HG03439 (cell line): ENCODE results near the gene MRNIP.

ENCODE experiments used
- ATAC-seq: cut with Tn5 transposase; IDR thresholded peaks from one replicate; pipeline ENCODE4 v1.9.1; 2021; ENCODE audit warnings: mild to moderate bottlenecking, moderate library complexity; ENCODE audit not compliant: unreplicated experiment

The MRNIP gene, protein sequence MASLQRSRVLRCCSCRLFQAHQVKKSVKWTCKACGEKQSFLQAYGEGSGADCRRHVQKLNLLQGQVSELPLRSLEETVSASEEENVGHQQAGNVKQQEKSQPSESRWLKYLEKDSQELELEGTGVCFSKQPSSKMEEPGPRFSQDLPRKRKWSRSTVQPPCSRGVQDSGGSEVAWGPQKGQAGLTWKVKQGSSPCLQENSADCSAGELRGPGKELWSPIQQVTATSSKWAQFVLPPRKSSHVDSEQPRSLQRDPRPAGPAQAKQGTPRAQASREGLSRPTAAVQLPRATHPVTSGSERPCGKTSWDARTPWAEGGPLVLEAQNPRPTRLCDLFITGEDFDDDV

DNA sequence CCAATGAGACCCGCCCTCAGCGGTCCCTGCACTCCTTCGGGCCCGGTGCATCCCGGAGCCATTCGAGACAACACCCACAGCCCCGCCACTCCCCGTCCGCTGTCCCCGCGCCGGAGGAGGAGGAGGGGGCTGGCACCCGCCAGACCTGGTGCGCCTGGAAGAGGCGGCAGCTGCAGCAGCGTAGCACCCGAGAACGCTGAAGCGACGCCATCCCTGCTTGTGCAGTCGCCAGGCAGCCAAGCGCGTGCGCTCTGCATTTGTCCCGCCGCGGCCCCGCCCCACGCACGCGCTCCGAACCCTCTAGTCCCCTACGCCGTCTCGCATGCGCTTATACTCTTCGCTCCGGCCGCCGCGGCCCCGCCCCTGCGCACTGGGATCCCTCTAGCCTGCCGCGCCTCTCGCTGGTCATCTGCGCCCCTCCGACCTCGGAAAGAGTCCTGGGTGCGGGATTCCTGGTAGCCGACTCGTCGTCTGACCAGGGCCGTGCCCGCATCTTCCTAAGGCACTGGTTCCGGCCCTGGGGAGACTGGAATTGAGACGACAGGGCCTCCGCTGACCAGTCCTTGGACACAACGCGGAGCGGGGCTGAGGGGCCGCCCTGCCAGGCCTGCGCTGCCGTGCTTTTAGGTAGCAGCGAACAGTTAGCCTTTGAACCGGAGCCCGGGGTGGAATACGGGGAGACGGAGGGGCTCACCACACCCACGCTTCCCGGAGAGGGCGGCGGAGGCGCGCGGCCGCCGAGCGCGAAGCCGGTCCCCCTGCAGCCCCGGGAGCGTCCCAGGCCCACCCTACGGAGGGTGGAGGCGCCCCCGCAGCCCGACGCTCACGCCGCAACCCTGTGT is at the start of gene MRNIP:
TSS of gene MRNIP (minus strand) at position 232 of the 842 bp plus-strand sequence. CDS start at position 211, 21 bp downstream.
- ATAC-seq = peak; percentile 91

GRCh38 chr5:179907556-179908324 is 49.1 kb upstream of the MRNIP start, which contains the start of gene TBC1D9B:
TBC1D9B (minus strand) TSS chr5:179907897; CDS start chr5:179907821, 76 bp downstream.
- ATAC-seq = peak; percentile 83

GRCh38 chr5:179906795-179907555 is 48.4 kb upstream of the MRNIP start:
- ATAC-seq = no peak

- ATAC-seq = no peak
Observed at GRCh38 chr5:179906294-179906794, 47.7 kb upstream of the MRNIP start.

DNA sequence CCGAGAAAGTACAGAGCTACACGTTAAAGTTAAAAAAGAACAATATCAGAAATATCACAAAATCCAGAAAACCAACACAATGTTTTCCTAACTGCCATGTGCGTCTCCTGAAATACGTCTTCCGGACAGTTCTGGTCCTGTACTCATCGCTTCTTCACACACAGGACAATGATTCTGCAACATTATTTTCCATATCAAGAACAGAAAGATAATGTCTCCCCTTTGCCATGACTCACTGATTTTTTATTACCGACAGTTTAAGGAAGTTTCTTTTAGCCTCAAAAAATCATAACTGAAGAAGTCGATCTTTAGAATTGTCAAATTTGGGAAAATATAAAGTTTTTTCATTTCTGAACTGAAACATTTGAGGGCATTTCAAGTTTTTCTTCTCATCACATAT is 46.5 kb upstream of the MRNIP start:
- ATAC-seq = no peak

GRCh38 chr5:179904463-179905160 is 46.0 kb upstream of the MRNIP start:
- ATAC-seq = no peak

- no peak for ATAC-seq
Observed at GRCh38 chr5:179902763-179903158, 44.1 kb upstream of the MRNIP start.

DNA sequence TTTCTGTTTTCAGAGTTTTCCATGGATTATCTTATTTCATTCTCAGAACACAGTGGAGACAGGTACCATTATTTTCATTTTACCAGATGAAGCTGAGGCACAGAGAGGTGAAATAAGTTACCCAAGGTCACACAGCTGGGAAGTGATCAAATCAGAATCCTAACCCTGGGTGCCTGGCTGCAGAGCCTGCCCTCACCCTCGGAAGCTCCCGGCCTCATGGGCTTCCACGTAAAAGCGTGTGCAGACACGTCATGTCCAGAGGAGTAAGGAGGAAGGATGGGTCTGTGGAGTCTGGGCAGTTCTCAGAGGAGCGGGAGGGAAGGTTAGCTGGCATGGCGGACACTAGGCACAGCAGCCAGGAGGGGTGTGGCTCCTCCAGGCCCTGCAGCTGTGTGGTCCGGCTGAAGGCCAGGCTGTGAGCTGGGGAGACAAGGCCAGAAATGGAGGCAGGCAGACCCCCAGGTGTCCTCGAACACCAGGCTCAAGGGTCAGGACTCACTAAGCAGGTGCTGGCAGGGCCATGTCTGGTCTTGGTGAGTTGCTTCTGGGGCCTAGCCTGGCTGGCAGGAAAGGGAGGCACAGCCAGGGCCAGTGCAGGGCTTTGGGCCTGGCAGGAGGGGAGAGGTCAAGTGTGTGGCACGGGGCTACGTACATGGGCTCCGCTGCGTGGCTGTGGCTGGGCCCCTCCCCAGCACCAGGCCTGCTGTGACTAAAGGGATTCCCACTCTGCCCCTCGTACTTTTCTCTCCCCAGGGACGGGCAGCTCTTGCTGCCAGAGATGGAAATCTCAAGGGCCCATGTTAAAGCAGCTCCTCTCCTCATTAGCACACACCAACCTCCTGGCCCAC is 43.5 kb upstream of the MRNIP start:
- ATAC-seq = no peak

DNA sequence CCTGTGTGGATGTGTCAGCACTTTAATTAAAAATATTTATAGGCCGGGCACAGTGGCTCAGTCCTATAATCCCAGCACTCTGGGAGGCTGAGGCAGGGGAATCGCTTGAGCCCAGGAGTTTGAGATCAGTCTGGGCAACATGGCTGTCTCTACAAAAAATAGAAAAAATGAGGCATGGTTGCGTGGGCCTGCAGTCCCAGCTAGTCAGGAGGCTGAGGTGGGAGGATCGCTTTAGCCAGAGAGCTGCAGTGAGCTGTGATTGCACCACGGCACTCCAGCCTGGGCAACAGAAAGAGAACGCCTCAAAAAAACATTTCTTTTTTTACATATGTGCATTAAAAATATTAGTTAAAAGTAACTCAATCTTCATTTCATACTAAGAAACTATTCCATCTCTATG is 42.8 kb upstream of the MRNIP start:
- ATAC-seq = no peak

- ATAC-seq = no peak
Observed at GRCh38 chr5:179900711-179901110, 42.1 kb upstream of the MRNIP start.

- no peak for ATAC-seq
Observed at GRCh38 chr5:179900206-179900605, 41.6 kb upstream of the MRNIP start.

DNA sequence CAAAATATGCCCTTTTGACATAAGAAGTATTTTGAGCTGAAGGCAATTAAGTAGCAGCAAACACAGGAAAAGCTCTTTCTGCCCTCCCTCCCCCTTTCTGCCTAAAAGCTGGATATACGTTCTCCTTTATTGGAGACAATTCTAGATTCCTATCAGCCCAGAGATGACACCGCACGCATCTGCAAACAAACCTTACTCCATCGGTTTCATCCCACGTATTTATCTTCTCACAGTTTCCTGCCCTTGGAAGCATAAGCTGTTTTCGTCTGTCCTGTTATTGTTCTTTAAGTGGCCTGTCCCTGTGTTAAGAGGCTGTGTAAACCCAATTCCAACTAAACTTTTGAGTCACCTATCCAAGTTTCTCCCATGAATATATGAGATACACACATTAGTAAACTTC is 37.2 kb upstream of the MRNIP start:
- ATAC-seq = no peak

DNA sequence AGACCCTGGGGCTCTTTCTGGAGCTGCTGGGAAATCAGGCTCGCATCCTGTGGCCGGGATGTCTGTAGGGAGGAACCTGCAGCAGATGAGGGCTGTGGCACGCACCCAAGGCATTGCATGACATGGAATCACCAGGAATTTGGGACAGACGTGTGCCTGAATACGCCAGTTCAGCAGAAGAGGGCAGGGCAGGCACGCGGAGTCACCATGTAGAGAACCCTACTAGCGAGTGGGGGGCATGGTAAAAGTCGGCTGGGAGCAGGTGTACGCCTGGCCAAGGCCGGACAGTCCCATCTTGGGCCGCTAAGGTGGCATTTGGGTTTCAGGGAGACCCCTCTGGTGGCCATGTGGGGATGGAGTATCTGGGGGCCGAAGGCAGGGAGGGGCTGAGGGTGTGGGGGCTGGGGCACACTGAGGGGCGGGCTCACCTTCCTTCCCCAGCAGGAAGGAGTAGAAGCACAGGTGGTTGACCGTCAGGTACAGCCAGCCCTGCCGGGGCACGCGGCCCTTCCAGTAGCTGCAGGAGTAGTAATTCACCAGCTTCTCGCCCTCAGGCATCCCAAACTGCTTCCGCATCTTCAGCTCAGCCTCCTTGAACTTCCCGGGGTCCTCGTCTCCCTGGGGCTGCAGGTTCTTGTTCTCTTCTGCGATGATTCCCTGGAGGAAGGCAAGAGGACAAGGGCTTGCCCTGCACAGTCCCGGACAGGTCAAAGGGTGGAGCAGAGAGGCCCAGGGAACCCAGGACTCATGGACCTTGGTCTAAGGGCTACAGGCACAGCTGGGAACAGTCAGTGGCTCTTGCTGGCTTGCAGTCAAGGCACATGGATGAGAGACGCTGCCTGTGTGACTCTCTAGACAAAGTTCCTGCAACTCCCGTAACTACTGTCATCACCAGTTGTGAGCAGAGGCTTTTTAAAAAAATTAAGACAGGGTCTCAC is 35.6 kb upstream of the MRNIP start:
- no peak for ATAC-seq

DNA sequence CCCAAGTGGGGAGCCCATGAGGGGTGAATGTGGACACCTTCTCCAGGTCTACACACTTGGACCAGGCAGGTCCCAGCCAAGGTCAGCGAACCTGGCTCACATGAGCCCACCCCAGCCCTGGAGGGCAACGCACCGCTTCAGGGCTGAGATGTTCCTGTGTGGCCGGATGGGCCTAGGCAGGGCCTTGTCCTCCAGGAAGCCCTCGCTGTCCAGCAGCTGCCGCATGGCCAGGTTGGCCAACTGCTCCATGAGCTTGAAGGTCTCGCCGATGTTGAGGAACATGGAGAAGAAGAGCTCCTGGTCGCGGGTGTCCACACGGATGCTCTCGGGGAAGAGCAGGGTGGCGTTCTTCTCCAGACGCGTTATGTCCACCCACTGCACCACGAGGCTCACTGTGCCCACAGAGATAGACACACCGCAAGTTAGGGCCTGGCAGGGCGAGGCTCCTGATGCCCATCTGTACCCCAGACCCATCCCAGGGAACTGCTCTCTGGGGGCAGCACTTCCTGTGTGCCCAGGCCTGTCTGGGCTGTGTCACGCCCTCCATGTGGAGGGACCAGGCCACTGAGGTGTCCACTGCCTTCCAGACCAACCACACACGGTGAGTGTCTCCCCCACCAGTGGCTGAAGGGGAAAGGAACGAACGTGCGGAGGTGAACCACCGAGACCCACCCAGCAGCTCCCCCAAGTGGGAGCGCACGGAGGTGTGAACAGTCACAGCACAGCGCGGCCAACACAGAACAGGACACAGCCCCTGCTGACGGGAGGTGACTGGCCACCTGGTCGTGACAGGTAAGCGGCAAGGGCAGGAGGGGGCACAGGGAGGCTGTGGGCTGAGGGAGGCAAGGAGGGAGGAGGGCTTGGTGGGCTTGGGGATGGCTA is 34.7 kb upstream of the MRNIP start:
- ATAC-seq = no peak

- no peak for ATAC-seq
Observed at GRCh38 chr5:179892255-179892654, 33.6 kb upstream of the MRNIP start.

- ATAC-seq = no peak
Observed at GRCh38 chr5:179890751-179891682, 32.4 kb upstream of the MRNIP start.
